Kidney glomerular epithelial cell (primary cell): ENCODE data around the gene TMF1.

Source experiments
- DNase-seq: peaks from one replicate; lab custom pipeline; 2025; lab: John Stamatoyannopoulos, UW

Gene TMF1

GRCh38 chr3:69012100-69012799, 39.9 kb downstream of the TMF1 start:
- no peak for DNase-seq

DNA sequence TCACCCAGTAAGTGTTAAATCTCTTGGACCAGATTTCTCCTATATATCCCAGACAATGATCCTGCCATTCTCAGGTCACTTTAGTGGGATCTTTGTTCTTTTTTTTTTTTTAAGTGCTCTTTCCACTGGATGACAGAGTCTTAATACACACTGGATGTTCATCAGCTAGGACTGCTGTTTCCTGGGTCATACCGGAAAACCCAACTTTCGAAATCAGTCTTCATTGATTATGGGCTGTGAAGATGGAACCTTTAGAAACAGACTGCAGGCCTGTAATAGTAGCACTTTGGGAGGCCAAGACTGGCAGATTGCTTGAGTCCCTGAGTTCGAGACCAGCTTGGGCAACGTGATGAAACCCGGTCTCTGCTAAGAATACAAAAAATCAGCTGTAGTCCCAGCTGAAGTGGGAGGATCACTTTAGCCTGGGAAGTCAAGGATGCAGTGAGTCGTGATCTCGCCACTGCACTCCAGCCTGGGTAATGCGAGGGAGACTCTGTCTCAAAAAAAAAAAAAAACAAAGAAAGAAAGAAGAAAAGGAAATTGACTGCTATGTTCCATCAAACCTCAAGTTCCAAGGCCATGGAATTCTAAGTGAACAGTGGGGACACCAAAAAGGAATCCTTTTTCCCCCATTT, 40.9 kb downstream of the TMF1 start:
- peak; percentile 7 for DNase-seq

DNA sequence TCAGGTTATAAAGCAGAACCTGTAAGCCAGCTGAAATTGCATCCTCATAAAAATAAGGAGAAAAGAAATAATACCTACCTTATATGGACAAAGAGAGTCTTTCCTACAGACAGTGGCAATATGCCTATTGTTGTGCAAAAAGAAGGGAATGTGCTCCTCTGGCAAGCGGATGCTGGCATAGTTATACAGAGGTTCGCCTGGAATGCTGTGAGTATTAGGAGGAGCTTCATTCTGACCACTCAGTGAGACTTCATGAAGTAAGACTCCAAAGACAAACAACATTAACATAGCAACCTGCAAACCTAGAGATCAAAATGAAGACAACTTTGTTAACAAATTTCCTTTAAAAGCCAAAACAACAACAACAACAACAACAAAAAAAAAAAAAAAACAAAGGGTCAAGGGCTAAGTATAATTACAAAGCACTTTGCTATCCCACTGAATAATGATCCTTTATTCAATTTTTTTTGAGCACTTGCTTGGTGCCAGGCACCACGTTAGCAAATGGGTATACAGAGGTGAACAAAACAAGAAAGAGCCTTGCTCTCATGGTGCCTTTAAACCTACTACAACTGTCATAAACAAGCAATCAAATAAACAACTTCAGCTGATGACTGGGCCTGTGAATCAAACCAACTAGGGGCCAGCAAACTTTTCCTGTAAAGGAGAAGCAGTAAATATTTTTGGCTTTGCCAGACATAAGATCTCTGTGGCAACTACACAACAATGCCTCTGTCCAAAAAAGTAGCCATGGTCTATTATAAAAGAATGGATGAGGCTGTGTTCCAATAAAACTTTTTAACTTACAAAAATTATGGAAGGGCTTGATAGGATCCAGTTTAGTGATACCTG, 42.3 kb downstream of the TMF1 start:
- peak; percentile 39 for DNase-seq

GRCh38 chr3:69008980-69009379, 43.2 kb downstream of the TMF1 start:
- DNase-seq: no peak

- DNase-seq: no peak
Observed at GRCh38 chr3:69005791-69006482, 46.2 kb downstream of the TMF1 start.

DNA sequence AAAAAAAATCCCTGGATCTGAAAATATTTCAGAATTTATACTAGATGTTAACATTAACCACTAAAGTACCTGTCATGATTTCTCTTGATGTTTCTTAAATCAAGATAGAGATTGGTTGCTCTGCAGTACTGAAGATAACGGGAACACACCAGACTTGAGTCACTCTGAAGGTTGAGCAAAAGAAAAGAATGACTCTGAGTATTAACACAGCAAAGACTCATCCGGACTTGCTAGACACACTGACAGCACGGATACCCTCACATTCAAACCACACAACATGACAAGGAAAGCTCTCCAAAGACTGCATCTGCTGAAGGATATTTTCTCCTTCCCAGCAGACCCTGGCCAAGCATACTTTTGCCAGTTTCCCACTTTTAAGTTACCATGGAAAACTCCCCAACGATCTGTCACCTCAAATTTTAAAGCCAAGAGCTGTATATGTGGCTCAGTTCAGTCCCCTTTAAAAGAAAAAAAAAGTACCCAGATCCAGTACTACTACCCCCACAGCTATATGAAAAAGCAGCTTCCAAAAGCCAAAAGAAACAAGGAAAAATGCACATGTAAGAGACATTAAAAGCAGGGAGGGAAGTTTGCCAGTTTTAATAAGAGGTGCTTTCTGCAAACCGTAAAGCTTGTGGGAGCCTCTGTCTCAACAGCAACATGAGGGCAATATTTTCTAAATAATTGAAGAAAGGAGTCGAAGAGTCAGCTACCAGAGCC, 46.9 kb downstream of the TMF1 start:
- DNase-seq: no peak

DNA sequence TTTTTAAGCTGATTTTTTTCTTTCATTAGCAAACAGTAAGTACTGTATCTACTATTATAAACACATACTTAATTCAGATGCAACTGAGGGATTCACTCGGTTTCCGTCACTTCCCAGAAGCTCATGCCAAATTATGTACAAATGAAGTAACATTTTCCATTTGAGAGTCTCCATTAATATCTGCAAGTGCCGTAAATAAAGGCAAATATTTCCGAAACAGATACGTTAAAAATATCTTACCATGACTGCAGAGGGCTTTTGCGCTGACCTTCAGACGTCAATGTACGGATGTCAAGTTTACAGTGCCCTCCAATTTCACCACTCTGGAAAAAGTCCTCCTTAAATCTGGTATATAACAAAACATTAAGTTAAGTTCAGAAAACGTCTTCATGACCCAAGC, 48.0 kb downstream of the TMF1 start:
- no peak for DNase-seq

GRCh38 chr3:68999605-69000004, 52.5 kb downstream of the TMF1 start:
- DNase-seq: no peak

- DNase-seq: no peak
Observed at GRCh38 chr3:68999158-68999557, 53.0 kb downstream of the TMF1 start.

DNA sequence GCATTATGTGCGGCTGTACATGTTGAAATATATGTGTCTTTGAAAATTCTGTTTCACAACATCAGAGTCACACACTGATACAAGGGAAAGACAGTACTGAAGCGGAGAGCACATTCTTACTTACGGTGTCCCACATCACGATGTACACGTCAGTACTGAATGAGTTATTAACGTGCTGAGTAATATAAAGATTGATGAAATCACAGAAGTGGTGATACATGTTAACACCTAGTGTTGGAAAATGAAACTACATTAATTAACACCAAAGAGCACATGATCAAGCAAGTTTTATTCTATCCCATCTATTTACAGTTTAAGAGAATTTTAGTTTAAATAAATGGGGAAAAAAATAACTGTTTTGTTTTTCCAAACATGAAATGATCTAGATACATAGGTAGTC, 54.2 kb downstream of the TMF1 start:
- DNase-seq: no peak

- no peak for DNase-seq
Observed at GRCh38 chr3:68996356-68996995, 55.7 kb downstream of the TMF1 start.

DNA sequence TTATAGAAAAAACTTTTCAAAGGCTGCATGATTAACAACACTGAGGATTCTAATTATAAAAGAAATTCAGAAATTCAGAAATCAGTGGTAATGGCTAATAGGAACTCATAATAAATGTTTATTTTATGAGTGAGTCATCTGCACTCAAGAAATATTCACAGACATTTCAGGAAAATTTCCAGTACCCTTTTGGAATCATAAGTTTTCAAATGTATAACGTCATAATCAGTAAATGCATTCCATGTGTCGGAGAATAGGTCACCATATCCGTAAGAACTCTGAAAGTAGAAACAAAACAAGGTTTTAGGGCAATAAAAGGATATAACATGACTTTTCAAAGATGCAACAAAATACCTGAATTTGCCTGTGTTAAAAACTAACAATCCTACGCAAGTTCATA, 63.4 kb downstream of the TMF1 start:
- no peak for DNase-seq

DNA sequence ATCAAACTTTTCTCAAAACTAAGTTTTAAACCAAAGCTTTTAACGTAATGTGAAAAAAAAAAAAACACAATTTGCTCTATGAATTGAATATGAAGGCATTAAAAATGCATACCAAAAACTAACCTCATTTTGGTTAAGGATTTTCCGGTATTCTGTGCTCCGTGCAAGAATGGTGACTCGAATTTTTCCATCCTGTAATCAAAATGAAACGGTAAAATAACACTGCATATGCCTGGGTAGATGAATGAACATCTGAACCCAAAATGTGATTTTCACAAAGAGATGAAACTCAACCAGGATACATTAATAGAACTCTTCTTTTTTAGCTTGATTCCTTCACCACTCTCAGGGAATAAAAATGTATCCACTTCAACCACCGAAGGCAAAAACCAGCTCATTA, 64.8 kb downstream of the TMF1 start:
- DNase-seq: no peak

DNA sequence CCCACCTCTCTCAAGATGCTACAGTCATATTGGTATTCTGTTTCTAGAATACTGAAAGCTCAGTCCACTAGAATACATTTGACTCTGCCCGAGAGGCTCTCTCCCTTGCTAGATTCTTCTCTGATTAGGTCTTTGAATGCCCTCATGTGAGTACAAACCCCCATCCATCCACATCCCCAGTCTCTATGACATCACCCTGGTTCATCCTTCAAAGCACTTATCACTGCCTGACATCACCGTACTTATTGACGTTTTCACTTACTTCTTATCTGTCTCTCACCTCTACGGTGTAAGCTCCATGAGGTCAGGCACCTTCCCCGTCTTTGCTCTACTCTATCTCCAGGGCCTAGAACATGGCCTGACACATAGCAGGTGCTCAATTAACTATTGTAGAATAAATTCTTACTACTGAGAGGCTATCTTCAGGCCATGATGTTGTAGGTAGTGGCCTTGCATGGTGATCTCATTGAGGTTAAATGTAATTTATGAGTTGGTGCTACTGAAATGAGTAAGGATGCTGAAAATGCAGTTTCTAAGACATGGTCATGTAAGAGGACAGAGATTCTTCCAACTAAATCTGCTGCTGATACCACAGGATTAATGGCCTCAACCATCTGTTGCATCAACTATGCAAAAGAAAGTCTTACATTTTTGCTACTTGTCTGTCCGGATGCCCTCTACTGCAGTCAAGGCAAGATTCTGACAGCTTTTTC, 65.5 kb downstream of the TMF1 start:
- DNase-seq: no peak

DNA sequence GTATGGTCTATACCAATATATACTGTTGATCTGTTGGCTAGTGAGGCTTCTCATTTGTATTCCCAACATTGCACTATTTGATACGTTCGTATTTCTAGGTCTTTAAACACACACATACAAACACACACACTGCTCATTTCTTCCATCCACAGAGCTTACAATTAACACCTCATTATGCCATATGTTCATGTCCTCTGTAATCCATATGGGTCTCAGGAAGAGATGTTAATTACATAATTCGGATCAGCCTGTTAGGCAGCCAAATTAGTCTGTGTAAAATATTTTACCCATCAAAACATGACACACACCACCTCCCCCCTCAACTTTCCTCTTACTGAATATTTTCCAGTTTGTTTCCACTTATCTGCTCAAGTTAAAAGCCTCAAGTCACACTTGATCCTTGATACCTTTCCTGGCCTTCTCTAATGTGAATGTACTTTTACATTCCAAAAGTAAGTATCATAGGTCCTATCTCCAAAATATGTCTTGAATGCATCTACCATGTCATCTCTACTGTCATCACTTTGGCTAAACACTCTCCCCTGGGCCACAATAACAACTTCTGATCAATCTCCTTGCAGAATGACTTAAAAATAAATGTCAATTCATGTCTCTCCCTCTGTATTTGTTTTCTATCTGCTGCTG, 66.9 kb downstream of the TMF1 start:
- DNase-seq: no peak

DNA sequence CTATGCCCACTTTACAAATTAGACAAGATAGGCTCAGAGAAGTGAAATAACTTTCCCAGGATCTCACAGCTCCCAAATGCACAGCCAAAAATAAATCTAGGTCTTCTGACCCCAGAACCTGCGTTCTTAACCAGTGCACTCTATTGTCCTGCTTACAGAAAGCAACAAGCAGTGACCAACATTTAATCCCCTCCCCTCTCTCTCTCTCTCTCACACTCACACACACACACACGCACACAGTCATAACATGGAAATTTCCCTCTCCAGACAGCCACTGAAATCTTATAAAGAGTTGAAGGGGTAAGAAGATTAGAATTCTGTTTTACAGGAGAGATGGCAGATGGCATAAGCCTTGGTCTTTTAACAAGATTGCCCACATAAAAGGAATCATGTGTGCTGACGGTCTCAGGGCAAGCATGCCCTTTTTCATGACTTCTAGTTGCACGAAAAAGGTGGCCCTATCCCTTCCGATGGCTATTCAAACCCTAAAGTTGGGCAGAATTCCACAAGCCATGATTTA, 68.1 kb downstream of the TMF1 start:
- no peak for DNase-seq

DNA sequence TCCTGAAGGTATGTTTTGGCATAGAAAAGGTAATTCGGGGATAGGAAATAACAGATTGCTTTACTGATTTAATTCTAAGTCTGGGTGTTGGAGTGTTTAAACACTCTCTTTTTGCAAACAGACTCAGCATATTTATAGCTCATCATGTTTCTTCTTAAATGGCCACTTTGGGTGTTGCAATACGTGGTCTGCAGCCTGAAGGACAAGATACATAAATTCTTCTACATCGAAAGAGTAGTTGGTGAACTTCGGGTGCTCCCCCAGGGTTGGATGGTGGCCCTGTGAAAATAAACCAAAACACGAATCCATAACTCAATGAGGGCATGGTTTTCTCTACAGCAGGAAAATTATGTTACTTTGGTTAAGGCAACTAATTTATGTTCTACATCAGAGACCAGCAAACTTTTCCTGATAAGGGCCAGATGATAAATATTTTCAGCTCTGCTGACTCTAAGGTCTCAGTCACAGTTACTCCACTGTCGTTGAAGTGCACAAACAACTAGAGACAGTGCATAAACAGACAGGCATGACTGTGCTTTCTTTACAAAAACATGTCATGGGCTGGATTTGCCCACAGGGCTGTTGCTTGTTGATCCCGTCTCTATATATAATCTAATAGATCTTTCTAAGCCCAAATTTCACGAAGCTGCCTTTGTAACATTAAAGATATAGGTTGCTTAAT, 74.5 kb downstream of the TMF1 start:
- no peak for DNase-seq

GRCh38 chr3:68974711-68975110, 77.4 kb downstream of the TMF1 start:
- no peak for DNase-seq

- no peak for DNase-seq
Observed at GRCh38 chr3:68973639-68974038, 78.5 kb downstream of the TMF1 start.
